Ishikawa (cell line): Measurements from ENCODE around the gene ST6GALNAC3.

Experiments
- CEBPB ChIP-seq: IDR thresholded peaks from 2 replicates; pipeline ENCODE4 v1.6.1; 2012
- CREB1 ChIP-seq: IDR thresholded peaks from 2 replicates; pipeline ENCODE4 v1.6.1; 2012; ENCODE audit warnings: low read depth
- EGR1 ChIP-seq: IDR thresholded peaks from 2 replicates; pipeline ENCODE4 v1.6.1; 2012
- EP300 ChIP-seq: IDR thresholded peaks from 2 replicates; pipeline ENCODE4 v1.6.1; 2012; ENCODE audit warnings: borderline replicate concordance
- FOXM1 ChIP-seq: IDR thresholded peaks from 2 replicates; pipeline ENCODE4 v1.6.1; 2012; ENCODE audit warnings: low read depth, borderline replicate concordance
- MAX ChIP-seq: IDR thresholded peaks from 2 replicates; pipeline ENCODE4 v1.6.1; 2012
- NFIC ChIP-seq: IDR thresholded peaks from 2 replicates; pipeline ENCODE4 v1.6.1; 2012
- RAD21 ChIP-seq: IDR thresholded peaks from 2 replicates; pipeline ENCODE4 v1.6.1; 2012; ENCODE audit warnings: low read depth
- REST ChIP-seq: IDR thresholded peaks from 2 replicates; pipeline ENCODE4 v1.6.1; 2012; ENCODE audit warnings: low read depth, mild to moderate bottlenecking
- TAF1 ChIP-seq: IDR thresholded peaks from 2 replicates; pipeline ENCODE4 v1.6.1; 2012; ENCODE audit warnings: low read depth, mild to moderate bottlenecking
- TCF12 ChIP-seq: IDR thresholded peaks from 2 replicates; pipeline ENCODE4 v1.6.1; 2012; ENCODE audit warnings: low read depth
- TEAD4 ChIP-seq: IDR thresholded peaks from 2 replicates; pipeline ENCODE4 v1.6.1; 2012
- USF1 ChIP-seq: IDR thresholded peaks from 2 replicates; pipeline ENCODE4 v1.6.1; 2012
- YY1 ChIP-seq: IDR thresholded peaks from 2 replicates; pipeline ENCODE4 v1.6.1; 2012; ENCODE audit warnings: low read depth
- ZBTB7A ChIP-seq: IDR thresholded peaks from 2 replicates; pipeline ENCODE4 v1.6.1; 2012; ENCODE audit warnings: low read depth

ST6GALNAC3 gene

GRCh38 chr1:76530953-76531352 lies 456.4 kb downstream of the ST6GALNAC3 start:
- TF ChIP-seq USF1, result no peak
- no peak for TF ChIP-seq NFIC
- TF ChIP-seq RAD21, result no peak
- TF ChIP-seq REST, result no peak
- no peak for TF ChIP-seq CEBPB
- no peak for TF ChIP-seq MAX
- TF ChIP-seq YY1, result no peak
- TF ChIP-seq CREB1, result no peak
- TF ChIP-seq FOXM1, result no peak
- no peak for TF ChIP-seq ZBTB7A
- TF ChIP-seq TAF1, result no peak

GRCh38 chr1:76541618-76542017 lies 467.1 kb downstream of the ST6GALNAC3 start:
- TF ChIP-seq REST (no peak), EP300 (no peak), ZBTB7A (no peak), NFIC (no peak), CREB1 (no peak), TAF1 (no peak), MAX (no peak), TCF12 (no peak), RAD21 (no peak)

- TF ChIP-seq CEBPB (no peak), MAX (no peak), USF1 (no peak), TCF12 (no peak)
These were observed 467.8 kb downstream of the ST6GALNAC3 start for GRCh38 chr1:76542359-76542758.

GRCh38 chr1:76543495-76543894 lies 468.9 kb downstream of the ST6GALNAC3 start:
- TF ChIP-seq EGR1 (no peak), RAD21 (no peak), MAX (no peak), EP300 (no peak), TAF1 (no peak), REST (no peak), CREB1 (no peak)

GRCh38 chr1:76546354-76546933 lies 471.9 kb downstream of the ST6GALNAC3 start:
- TF ChIP-seq EP300, result no peak

- no peak for TF ChIP-seq EGR1
- TF ChIP-seq TAF1, result no peak
- no peak for TF ChIP-seq TEAD4
- TF ChIP-seq YY1, result no peak
- no peak for TF ChIP-seq MAX
- TF ChIP-seq RAD21, result no peak
- no peak for TF ChIP-seq EP300
- TF ChIP-seq CREB1, result no peak
These were observed 473.4 kb downstream of the ST6GALNAC3 start for GRCh38 chr1:76547916-76548315.
